CD4-positive, alpha-beta T cell treated with Interleukin-12 subunit alpha and Interleukin-12 subunit beta, for 1 hour (primary cell): ENCODE data around the gene PITPNM2.
"Not testable (repeated sequence)": the region's sequence is repeated elsewhere in the genome, so short reads cannot be mapped to it uniquely, and the experiment has no call there.

Experiments used
- DNase-seq: peaks from one replicate; pipeline ENCODE4 v3.0.0-alpha.2; 2020

Gene PITPNM2

DNA sequence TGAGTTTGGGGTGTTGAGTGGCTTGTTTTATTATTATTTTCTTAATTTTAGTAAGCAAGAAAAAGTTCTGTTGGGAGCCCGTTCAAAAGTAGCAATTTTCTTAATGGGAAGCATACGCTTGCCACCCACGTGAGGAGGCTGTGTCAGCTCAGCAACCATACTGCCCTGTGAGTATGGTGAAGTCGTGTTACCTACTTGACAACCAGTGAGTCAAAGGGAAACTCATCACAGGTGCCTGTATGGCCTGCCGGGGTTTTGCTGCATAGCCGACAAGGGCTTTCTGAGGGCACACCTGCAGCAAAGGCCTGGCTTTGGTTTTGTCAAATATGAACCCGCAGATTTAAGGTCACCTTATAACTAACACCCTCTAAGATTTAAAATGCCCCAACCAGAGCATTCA lies 31.1 kb downstream of the PITPNM2 start:
- peak; percentile 26 for DNase-seq

GRCh38 chr12:123118497-123118896 lies 32.4 kb downstream of the PITPNM2 start:
- DNase-seq = no peak

DNA sequence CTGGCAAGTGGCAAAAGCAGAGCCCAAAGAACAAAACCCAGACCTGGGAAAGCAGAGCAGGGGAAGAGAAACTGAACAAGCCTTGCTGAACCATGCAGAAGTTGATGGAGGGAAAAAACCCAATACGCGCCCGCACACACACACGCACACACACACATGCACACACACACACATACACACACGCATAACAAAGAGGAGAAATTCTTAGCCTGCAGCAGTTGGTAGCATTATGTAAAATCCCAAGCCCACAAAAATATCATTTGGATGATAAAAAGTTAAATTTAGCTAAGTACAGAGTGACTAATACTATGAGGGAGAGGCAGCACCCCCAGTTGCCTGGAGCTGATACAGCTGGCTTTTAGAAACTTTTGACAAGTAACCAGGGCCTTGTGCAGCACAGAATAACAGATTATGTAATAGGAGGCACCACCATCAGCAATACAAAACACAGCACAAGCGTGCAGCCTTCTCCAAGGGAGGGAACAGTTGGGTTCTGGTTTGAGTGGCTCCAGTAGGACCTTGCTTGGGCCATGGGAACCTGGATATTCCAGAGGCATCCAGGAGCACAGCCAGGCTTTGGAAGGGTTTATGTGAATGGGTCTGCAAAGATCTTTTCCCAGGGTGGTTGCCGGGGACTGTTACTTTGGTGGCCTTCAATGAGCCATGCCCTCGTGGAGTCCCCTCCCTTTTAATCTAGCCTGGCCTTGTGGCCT lies 35.3 kb downstream of the PITPNM2 start:
- peak; percentile 19 for DNase-seq

DNA sequence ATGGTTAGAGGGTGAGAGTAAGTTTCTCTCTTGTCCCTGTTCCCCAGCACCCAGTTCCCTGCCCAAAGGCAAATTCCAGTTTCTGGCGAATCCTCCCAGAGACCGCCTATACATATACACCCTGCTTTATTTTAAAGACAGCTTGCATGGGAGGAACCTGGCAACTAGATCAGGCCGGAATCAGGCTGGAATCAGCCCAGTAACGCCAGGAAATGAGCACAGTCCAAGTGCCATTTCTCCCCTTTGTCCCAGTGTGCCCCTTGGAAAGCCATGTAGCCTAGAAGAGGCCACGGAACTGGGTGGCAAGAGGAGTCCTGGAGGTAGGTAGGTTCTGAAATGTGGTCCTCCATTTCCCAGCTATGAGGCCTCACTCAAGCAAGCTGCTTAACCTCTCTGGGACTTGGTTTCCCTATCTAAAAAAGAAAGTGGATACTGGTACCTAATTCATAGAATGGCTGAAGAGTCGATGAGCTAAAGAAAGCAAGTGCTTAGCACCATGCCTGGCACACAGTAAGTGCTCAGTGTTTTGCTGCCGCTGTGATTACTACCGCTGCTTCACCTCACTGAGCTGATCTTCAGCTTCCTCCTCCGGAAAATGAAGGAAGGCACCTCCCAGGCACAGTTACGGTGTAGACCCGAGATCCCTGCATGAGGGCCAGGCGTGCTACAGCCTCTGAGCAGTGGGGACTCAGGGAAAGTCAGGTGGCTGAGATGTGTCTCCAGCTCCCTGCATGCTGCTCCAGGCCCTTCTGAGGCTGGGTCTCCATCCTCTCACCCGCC lies 36.4 kb downstream of the PITPNM2 start:
- no peak for DNase-seq

DNA sequence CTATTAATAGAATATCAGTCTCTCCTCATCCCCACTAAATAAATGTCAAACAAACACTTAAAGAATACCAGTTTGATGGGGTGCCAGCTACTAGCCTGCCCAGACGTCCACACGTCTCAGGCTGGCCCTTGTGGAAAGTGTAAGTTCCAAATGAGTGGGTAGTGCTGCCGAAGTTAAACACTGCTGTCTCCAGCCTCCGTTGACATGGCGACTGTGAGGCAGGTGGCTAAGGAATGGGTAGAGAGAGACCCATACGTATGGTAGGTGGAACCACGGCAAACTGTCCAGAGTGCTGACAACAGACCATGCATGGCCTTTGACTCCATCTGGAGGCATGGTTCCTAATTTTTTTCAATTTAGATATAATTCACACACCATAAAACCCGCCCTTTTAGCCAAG lies 37.9 kb downstream of the PITPNM2 start:
- DNase-seq = no peak

- no peak for DNase-seq
These were observed 39.3 kb downstream of the PITPNM2 start for GRCh38 chr12:123111498-123112165.

DNA sequence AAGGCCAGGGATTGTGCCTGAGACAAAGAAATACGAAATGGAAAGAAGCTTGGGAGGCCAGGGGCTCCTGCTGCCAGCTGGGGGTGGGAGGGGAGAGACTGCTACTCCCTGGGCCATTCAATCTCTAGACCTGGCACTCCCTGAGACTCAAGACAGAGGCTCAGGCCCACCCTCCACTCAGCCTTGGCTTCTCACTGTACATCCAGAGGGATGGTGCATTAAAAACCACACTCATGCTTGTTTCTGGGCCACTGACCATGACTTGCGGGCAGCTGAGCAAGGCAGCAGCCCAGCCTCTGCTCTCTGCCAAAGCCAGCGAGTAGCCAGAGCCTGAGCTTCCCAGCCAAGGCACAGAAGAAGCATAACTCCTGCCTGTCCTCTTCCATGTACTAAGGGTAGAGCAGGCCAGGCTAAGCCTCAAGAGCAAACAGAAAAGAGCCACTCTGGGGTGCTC lies 41.5 kb downstream of the PITPNM2 start:
- DNase-seq = no peak

DNA sequence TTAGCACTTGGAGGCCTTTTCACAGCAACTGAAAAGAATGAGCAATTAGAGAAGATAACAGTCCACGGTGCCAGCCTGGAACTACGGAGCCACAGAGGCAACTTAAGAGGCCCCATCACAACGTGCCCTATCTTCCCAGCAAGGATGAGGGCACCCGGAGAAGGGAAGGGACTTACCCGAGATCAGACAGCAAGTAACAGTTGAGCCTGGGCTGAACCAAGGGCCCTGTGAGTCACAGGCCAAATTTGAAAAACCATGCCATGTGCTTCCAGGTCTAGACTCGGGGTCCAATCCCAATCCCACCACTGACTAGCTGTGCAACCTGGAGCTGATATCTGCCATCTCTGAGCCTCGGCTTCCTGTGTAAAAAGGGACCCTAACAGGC lies 42.2 kb downstream of the PITPNM2 start:
- no peak for DNase-seq

- DNase-seq = no peak
These were observed 42.8 kb downstream of the PITPNM2 start for GRCh38 chr12:123107926-123108681.

- peak; percentile 67 for DNase-seq
These were observed 44.1 kb downstream of the PITPNM2 start for GRCh38 chr12:123106640-123107359.

DNA sequence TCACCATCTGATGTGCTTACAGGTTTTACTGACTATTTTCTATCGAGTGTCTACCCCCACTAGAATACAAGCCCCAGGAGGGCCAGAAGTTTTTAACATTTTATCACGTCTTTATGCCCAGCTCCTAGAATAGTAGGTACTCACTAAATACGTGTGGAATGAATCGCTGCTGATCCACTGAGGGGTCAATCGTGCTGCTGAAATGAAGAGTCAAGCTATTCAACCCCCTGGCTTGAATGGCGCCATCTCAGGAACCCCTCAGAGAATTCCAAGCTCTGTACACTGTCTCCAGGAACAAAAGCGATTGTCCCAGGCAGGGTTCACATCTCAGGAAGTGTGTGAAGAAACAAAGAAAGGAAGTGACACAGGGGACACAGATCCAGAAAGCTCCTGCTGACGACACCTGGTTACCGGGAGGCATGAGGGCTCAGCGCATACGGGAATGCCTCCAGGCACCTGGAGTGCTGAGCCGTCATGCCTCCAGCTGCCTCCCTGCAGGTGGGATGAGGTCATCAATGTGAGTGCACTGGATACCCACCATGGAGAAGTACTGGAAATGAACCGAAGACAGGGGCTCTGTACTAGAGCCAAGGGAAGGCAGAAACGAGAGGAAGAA lies 45.6 kb downstream of the PITPNM2 start:
- no peak for DNase-seq

DNA sequence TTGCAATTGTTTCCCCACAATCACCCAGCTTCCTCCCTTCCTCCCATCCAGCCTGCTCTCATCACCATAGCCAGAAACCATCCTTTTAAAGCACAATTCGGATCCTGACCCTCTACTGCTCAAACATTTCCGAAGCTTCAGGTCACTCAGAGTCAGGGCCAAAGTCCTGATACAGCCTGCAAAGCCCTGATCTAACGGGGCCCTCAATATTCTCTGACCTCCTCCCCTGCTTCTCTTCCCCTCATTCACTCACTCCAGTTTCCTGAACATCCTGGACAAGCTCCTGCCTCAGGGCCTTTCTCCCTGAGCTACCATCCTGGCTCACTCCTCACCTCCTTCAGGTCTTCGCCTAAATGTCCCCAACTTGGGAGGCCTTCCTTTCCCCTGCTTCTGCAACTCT lies 46.1 kb downstream of the PITPNM2 start:
- DNase-seq = no peak

- DNase-seq = not testable (repeated sequence)
These were observed 46.8 kb downstream of the PITPNM2 start for GRCh38 chr12:123104094-123104493.

DNA sequence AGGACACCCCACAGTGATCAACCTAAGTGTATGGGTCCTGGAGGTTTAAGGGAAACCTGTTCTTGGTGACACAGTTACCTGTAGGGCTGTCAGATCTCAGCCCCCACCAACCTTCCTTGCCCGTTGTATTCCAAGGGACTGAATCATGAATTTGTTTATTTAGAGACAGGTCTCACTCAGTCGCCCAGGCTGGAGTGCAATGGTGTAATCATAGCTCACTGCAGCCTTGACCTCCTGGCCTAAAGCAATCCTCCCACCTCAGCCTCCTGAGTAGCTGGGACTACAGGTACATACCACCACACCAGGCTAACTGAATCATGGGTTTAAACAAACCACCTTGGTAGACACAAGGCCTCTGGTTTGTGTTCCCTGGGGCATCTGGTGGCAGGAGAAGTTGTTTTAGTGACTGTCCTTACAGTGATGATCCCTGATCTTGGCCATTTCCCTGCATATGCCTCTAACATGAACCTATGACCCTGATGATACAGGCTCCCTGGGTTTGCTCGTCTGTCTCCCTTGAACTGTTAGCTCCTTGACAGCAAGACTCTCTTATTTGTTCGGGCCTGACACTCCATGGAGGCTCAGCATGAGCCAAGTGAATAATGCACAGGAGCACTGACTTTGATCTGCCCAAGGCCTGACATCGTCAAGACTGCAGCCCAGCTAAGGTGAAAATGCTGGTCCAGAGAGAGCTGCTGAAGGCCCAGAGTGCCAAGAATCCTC lies 47.9 kb downstream of the PITPNM2 start:
- DNase-seq = no peak

GRCh38 chr12:123102366-123102765 lies 48.5 kb downstream of the PITPNM2 start:
- no peak for DNase-seq

GRCh38 chr12:123101526-123101925 lies 49.4 kb downstream of the PITPNM2 start:
- DNase-seq = no peak
